MM.1S (cell line): ENCODE measurements around the gene ELOVL6.

Experiments
- CTCF ChIP-seq: fragments of 300-600 bp; sonication (generic); IDR thresholded peaks from 2 replicates; pipeline ENCODE4 v1.5.1; 2016; ENCODE audit warnings: antibody characterized with exemption, low read length, mixed read lengths
- EZH2 ChIP-seq: fragments of 300-600 bp; sonication (generic); optimal IDR thresholded peaks from 2 replicates; pipeline ENCODE3; 2017; ENCODE audit warnings: low read depth, mild to moderate bottlenecking, antibody characterized with exemption, low read length, mixed read lengths
- EZH2phosphoT487 ChIP-seq: fragments of 300-600 bp; sonication (generic); IDR thresholded peaks from 2 replicates; pipeline ENCODE4 v1.6.1; 2018; ENCODE audit warnings: antibody characterized with exemption, low read length

GRCh38 chr4:110183643-110184042 lies 14.8 kb downstream of the ELOVL6 start:
- TF ChIP-seq CTCF: no peak
- TF ChIP-seq EZH2phosphoT487: no peak
- no peak for TF ChIP-seq EZH2
